Measurements from ENCODE around the gene TPPP3. TPM values are rescaled to one million over a fixed set of nuclear protein-coding genes. Genes with fewer than 3 reads are reported as not detected.

The TPPP3 gene
- total RNA-seq, 1 experiment from 2014 or later, result 0.28 TPM

- intact Hi-C loops (cut with micrococcal nuclease; ENCODE audit: unreplicated experiment), result no loop called here
- H3K27ac ChIP-seq (ENCODE audit: low read depth, low read length, poor library complexity, severe bottlenecking), result peak overlapping the region; percentile 36
These were observed 30.9 kb upstream of the TPPP3 start for GRCh38 chr16:67424261-67424615.

GRCh38 chr16:67423611-67424260 lies 30.4 kb upstream of the TPPP3 start:
- H3K27ac ChIP-seq (ENCODE audit: low read depth, low read length, poor library complexity, severe bottlenecking), result peak overlapping the region; percentile 36
- BruUV-seq (replicated peaks), result no TSS peak
- H3K4me1 ChIP-seq (ENCODE audit: insufficient read depth, low read length, poor library complexity, severe bottlenecking), result peaks cover 34% of the 10 kb centered on the region
- CTCF ChIA-PET, result interaction anchor here (1.2 kb wide), 1 partner anchor 163 kb away, joined by 3 read pairs; no protein-coding TSS in a partner anchor
- TF ChIP-seq, protein P1, sequence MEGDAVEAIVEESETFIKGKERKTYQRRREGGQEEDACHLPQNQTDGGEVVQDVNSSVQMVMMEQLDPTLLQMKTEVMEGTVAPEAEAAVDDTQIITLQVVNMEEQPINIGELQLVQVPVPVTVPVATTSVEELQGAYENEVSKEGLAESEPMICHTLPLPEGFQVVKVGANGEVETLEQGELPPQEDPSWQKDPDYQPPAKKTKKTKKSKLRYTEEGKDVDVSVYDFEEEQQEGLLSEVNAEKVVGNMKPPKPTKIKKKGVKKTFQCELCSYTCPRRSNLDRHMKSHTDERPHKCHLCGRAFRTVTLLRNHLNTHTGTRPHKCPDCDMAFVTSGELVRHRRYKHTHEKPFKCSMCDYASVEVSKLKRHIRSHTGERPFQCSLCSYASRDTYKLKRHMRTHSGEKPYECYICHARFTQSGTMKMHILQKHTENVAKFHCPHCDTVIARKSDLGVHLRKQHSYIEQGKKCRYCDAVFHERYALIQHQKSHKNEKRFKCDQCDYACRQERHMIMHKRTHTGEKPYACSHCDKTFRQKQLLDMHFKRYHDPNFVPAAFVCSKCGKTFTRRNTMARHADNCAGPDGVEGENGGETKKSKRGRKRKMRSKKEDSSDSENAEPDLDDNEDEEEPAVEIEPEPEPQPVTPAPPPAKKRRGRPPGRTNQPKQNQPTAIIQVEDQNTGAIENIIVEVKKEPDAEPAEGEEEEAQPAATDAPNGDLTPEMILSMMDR (conservative IDR thresholded peaks at IDR 0.05; ENCODE audit: low read depth, low read length), result no peak
- peak; percentile 64 for DNase-seq (ENCODE audit: low spot score)
- H3K36me3 ChIP-seq (ENCODE audit: insufficient read depth, low read length, poor library complexity, severe bottlenecking), result no peaks in the 10 kb centered on the region
- POLR2A ChIA-PET (ENCODE audit: low non-redundant PET), result no interaction called here
- intact Hi-C loops (cut with micrococcal nuclease; ENCODE audit: unreplicated experiment), result no loop called here
- no peak overlapping the region for H3K4me3 ChIP-seq (ENCODE audit: low read depth, low read length, poor library complexity, severe bottlenecking)
- H3K27me3 ChIP-seq (replicated peaks; ENCODE audit: insufficient read depth, low read depth, low read length, poor library complexity), result no peaks in the 10 kb centered on the region
- H3K9me3 ChIP-seq (ENCODE audit: low read depth, low read length, poor library complexity, severe bottlenecking), result no peaks in the 10 kb centered on the region

More at GRCh38 chr16:67424261-67424615, 30.9 kb upstream of the TPPP3 start:
- Histone ChIP-seq H3K36me3 (ENCODE audit: insufficient read depth, low read length, poor library complexity, severe bottlenecking) (no peaks in the 10 kb centered on the region), H3K4me3 (ENCODE audit: low read depth, low read length, poor library complexity, severe bottlenecking) (no peak overlapping the region), H3K9me3 (ENCODE audit: low read depth, low read length, poor library complexity, severe bottlenecking) (no peaks in the 10 kb centered on the region), H3K27me3 (replicated peaks; ENCODE audit: insufficient read depth, low read depth, low read length, poor library complexity) (no peaks in the 10 kb centered on the region), H3K4me1 (ENCODE audit: insufficient read depth, low read length, poor library complexity, severe bottlenecking) (peaks cover 34% of the 10 kb centered on the region)
- CTCF ChIA-PET, result interaction anchor here (0.9 to 1.2 kb wide), 2 partner anchors 41 to 164 kb away, joined by 3 read pairs; no protein-coding TSS in a partner anchor
- POLR2A ChIA-PET (ENCODE audit: low non-redundant PET), result no interaction called here
- BruUV-seq (replicated peaks), result no TSS peak
- no peak for DNase-seq (ENCODE audit: low spot score)
- TF ChIP-seq EZH2 (IDR thresholded peaks at IDR 0.05; ENCODE audit: borderline replicate concordance, low read depth, low read length, poor library complexity, severe bottlenecking), result no peak
- TF ChIP-seq, protein P1 (conservative IDR thresholded peaks at IDR 0.05; ENCODE audit: low read depth, low read length), result no peak

DNA sequence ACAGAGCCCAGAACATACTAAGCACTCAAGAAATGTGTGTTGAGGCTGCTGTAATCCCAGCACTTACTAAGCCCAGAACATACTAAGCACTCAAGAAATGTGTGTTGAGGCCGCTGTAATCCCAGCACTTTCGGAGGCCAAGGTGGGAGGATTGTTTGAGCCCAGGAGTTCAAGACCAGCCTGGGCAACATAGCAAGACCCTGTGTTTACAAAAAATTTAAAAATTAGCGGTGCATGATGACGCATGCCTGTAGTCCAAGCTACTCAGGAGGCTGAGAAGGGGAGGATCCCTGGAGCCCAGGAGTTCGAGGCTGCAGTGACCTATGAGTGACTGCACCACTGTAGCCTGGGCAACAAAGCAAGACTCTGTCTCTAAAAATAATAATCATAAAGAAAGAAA lies 29.7 kb upstream of the TPPP3 start:
- intact Hi-C loops (cut with micrococcal nuclease; ENCODE audit: unreplicated experiment), result no loop called here
- CTCF ChIA-PET, result no interaction called here

More for the DNA sequence above, 29.7 kb upstream of the TPPP3 start:
- no peak overlapping the region for H3K27ac ChIP-seq (ENCODE audit: low read depth, low read length, poor library complexity, severe bottlenecking)
- POLR2A ChIA-PET (ENCODE audit: low non-redundant PET), result no interaction called here
- no peaks in the 10 kb centered on the region for H3K36me3 ChIP-seq (ENCODE audit: insufficient read depth, low read length, poor library complexity, severe bottlenecking)
- H3K4me1 ChIP-seq (ENCODE audit: insufficient read depth, low read length, poor library complexity, severe bottlenecking), result peaks cover 34% of the 10 kb centered on the region
- H3K9me3 ChIP-seq (ENCODE audit: low read depth, low read length, poor library complexity, severe bottlenecking), result no peaks in the 10 kb centered on the region
- TF ChIP-seq EZH2 (IDR thresholded peaks at IDR 0.05; ENCODE audit: borderline replicate concordance, low read depth, low read length, poor library complexity, severe bottlenecking), result no peak
- TF ChIP-seq, protein P1 (conservative IDR thresholded peaks at IDR 0.05; ENCODE audit: low read depth, low read length), result no peak
- no peaks in the 10 kb centered on the region for H3K27me3 ChIP-seq (replicated peaks; ENCODE audit: insufficient read depth, low read depth, low read length, poor library complexity)
- no peak overlapping the region for H3K4me3 ChIP-seq (ENCODE audit: low read depth, low read length, poor library complexity, severe bottlenecking)
- BruUV-seq (replicated peaks), result no TSS peak
- no peak for DNase-seq (ENCODE audit: low spot score)
